Measurements from ENCODE around the gene AMBRA1. TPM values are rescaled to one million over a fixed set of nuclear protein-coding genes. Genes with fewer than 3 reads are reported as not detected.

The AMBRA1 gene
- total RNA-seq, 3 donors from 2014 or later (not counting 1 experiment from before 2014, with no cell fraction given): 41.3 to 52.7 (median 46.2) TPM

DNA sequence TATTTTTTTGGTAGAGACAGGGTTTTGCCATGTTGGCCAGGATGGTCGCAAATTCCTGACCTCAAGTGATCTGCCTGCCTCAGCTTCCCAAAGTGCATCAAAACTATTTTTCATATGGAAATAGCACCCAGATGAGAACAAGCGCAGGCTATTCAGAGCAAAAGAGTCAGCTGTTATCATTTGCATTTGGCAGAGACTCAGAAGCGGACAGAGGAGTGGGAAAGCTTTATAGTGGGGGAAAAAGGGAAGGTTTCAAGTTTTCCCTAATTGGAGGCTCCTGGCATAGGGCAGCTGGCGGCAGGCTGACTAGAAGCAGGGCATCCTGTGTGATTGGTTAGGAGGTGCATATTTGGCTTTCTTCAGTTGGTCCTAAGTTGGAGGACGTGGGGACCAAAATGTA is 43.7 kb upstream of the AMBRA1 start:
- no peaks in the 10 kb centered on the region for H3K9me3 ChIP-seq (ENCODE audit: control insufficient read depth, insufficient read depth, low read length)
- intact Hi-C loops (cut with micrococcal nuclease): no loop called here
- over 99% methylated on average over 4 of the region's 5 CpGs for WGBS (ENCODE audit: insufficient coverage)
- no peaks in the 10 kb centered on the region for H3K27me3 ChIP-seq (ENCODE audit: control insufficient read depth, insufficient read depth, low read length)
- ATAC-seq (no peak), DNase-seq (no peak)
- no peak overlapping the region for H3K27ac Mint-ChIP-seq
- no peaks in the 10 kb centered on the region for H3K36me3 Mint-ChIP-seq
- no peak overlapping the region for H3K27ac ChIP-seq (ENCODE audit: low read length)
- H3K36me3 ChIP-seq (ENCODE audit: control insufficient read depth, insufficient read depth, low read length): peaks cover 14% of the 10 kb centered on the region
- no peaks in the 10 kb centered on the region for H3K27me3 Mint-ChIP-seq (ENCODE audit: low read depth in 2 of 2)
- H3K4me3 ChIP-seq (ENCODE audit: low read length): no peak overlapping the region
- no peak overlapping the region for H3K4me3 Mint-ChIP-seq
- peaks cover 21 to 25% of the 10 kb centered on the region in 2 donors for H3K4me1 Mint-ChIP-seq
- H3K9me3 Mint-ChIP-seq: peaks cover 0 to 3% of the 10 kb centered on the region in 2 donors
- peaks cover 2% of the 10 kb centered on the region for H3K4me1 ChIP-seq (ENCODE audit: control insufficient read depth, insufficient read depth, low read length)
- TF ChIP-seq, protein P1, sequence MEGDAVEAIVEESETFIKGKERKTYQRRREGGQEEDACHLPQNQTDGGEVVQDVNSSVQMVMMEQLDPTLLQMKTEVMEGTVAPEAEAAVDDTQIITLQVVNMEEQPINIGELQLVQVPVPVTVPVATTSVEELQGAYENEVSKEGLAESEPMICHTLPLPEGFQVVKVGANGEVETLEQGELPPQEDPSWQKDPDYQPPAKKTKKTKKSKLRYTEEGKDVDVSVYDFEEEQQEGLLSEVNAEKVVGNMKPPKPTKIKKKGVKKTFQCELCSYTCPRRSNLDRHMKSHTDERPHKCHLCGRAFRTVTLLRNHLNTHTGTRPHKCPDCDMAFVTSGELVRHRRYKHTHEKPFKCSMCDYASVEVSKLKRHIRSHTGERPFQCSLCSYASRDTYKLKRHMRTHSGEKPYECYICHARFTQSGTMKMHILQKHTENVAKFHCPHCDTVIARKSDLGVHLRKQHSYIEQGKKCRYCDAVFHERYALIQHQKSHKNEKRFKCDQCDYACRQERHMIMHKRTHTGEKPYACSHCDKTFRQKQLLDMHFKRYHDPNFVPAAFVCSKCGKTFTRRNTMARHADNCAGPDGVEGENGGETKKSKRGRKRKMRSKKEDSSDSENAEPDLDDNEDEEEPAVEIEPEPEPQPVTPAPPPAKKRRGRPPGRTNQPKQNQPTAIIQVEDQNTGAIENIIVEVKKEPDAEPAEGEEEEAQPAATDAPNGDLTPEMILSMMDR (IDR thresholded peaks at IDR 0.05): no peak

DNA sequence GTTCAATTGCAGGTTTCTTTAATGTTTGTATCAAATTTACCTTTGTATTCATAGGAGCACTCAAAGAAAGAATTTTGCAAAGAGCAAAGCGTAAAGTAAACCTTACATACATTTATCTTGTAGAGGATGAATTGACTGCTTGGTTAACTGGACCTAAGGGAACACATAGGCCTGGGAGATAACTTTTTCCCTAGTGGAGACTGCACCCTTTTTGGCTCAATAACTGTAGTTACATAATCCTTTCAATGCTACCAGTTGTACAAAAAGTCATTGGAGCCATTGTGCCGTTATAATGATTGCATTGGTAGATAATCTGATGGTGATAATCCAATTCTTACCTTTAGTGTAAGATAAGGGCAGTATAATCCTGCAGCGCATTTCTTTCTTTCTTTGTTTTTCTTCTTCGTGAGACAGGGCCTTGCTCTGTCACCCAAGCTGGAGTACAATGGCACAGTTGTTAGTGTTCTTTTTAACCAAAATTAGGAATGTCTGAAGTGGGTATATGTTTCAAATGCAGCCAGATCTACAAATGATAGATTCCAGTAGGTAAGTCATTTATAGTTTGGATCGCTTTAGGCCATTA is 41.8 kb upstream of the AMBRA1 start:
- Mint-ChIP-seq H3K4me3 (no peak overlapping the region), H3K4me1 (peaks cover 27 to 31% of the 10 kb centered on the region in 2 donors), H3K27me3 (ENCODE audit: low read depth in 2 of 2) (no peaks in the 10 kb centered on the region), H3K27ac (no peak overlapping the region), H3K9me3 (peaks cover 0 to 2% of the 10 kb centered on the region in 2 donors), H3K36me3 (peaks cover 6% of the 10 kb centered on the region)
- Histone ChIP-seq H3K4me3 (ENCODE audit: low read length) (no peak overlapping the region), H3K36me3 (ENCODE audit: control insufficient read depth, insufficient read depth, low read length) (peaks cover 27% of the 10 kb centered on the region), H3K27ac (ENCODE audit: low read length) (no peak overlapping the region), H3K9me3 (ENCODE audit: control insufficient read depth, insufficient read depth, low read length) (no peaks in the 10 kb centered on the region), H3K27me3 (ENCODE audit: control insufficient read depth, insufficient read depth, low read length) (no peaks in the 10 kb centered on the region), H3K4me1 (ENCODE audit: control insufficient read depth, insufficient read depth, low read length) (peaks cover 2% of the 10 kb centered on the region)
- no peak for DNase-seq
- WGBS (ENCODE audit: insufficient coverage): 100% methylated on average over 3 of the region's 5 CpGs
- no peak for ATAC-seq
- TF ChIP-seq, protein P1 (IDR thresholded peaks at IDR 0.05): no peak
- intact Hi-C loops (cut with micrococcal nuclease): no loop called here

DNA sequence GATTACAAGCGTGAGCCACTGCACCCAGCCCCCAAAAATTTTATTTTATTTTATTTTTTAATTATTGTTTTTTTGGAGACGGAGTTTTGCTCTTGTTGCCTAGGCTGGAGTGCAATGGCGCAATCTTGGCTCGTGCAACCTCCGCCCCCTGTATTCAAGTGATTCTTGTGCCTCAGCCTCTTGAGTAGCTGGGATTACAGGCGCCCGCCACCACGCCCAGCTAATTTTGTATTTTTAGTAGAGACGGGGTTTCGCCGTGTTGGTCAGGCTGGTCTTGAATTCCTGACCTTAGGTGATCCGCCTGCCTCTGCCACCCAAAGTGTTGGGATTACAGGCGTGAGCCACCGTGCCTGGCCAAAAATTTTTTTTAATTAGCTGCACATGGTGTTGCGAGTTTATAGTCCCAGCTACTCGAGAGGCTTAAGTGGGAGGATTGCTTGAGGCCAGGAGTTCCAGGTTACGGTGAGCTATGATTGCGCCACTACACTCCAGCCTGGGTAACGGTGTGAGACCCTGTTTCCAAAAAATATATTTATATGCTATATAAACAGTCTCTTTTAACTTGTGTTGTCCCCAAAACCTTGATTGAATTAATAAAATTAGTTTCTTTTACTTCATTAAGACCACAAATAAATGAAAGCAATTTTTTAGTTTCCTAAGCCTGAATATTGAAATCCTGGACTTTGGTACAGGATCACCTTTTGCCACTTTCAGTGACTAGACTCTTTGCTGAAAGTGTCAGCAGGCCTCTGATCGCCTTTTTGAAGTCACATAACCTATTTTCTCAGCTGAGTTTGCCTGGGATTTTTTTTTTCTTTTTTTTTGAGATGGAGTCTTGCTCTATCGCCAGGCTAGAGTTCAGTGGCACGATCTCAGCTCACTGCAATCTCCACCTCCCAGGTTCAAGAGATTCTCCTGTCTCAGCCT is 39.7 kb upstream of the AMBRA1 start:
- Histone ChIP-seq H3K4me3 (ENCODE audit: low read length) (no peak overlapping the region), H3K27ac (ENCODE audit: low read length) (no peak overlapping the region), H3K27me3 (ENCODE audit: control insufficient read depth, insufficient read depth, low read length) (no peaks in the 10 kb centered on the region), H3K9me3 (ENCODE audit: control insufficient read depth, insufficient read depth, low read length) (no peaks in the 10 kb centered on the region), H3K36me3 (ENCODE audit: control insufficient read depth, insufficient read depth, low read length) (peaks cover 30% of the 10 kb centered on the region), H3K4me1 (ENCODE audit: control insufficient read depth, insufficient read depth, low read length) (peaks cover 2% of the 10 kb centered on the region)
- intact Hi-C loops (cut with micrococcal nuclease): no loop called here
- ATAC-seq: no peak
- Mint-ChIP-seq H3K27ac (no peak overlapping the region), H3K4me1 (peaks cover 19 to 30% of the 10 kb centered on the region in 2 donors), H3K4me3 (no peak overlapping the region), H3K9me3 (no peaks in the 10 kb centered on the region), H3K27me3 (ENCODE audit: low read depth in 2 of 2) (no peaks in the 10 kb centered on the region), H3K36me3 (peaks cover 7% of the 10 kb centered on the region)
- no peak for DNase-seq
- TF ChIP-seq, protein P1 (IDR thresholded peaks at IDR 0.05): no peak
- WGBS (ENCODE audit: insufficient coverage): 97% methylated on average over 18 of the region's 22 CpGs

Measured in natural killer cell (primary cell).